D341Med (cell line): ENCODE results near the gene HERC2.
A peak's percentile ranks its signal among the peaks of the same experiment; 100 is the strongest.
"Not testable (repeated sequence)": the region's sequence is repeated elsewhere in the genome, so short reads cannot be mapped to it uniquely, and the experiment has no call there.

Source experiments
- DNase-seq: peaks from one replicate; pipeline ENCODE4 v3.0.0; 2012; ENCODE audit warnings: low spot score

HERC2 gene

DNA sequence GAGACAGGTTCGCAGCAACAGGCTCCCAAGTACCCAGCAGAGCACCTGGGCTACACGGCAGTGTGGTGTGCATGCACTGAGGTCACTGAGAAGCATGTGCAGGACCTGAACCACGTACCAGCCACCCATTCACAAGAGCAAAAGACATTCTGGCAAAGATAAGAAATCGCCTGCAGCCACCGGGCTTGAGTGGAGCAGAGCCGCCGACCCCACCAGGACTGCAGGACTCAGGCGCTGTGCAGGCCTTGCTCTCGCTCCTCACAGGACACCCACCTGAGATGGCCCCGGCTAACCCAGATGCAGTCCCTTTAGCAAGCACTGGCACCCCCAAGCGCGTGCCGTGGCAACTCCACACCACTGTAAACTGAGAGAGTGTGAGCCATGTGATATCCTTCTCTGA is 190.6 kb downstream of the HERC2 start:
- no peak for DNase-seq

DNA sequence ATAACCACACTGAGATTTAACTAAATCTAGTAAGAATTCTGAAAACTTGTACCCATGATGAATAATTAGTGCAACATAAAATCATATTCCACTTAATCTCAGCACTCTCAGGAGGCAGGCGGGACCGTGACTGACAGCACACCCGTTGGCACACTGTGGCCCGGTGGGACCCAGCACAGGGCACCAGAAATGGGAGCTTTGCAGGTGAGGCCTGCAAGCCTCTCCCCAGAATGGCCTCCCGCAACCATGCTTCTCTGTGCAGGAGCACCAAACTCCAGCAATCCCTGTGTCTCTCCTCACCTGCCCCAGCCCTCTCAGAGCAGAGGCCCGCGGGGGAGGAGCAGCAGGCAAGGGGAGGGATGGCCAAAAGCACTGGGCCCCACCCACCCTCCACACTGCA is 191.3 kb downstream of the HERC2 start:
- no peak for DNase-seq

DNA sequence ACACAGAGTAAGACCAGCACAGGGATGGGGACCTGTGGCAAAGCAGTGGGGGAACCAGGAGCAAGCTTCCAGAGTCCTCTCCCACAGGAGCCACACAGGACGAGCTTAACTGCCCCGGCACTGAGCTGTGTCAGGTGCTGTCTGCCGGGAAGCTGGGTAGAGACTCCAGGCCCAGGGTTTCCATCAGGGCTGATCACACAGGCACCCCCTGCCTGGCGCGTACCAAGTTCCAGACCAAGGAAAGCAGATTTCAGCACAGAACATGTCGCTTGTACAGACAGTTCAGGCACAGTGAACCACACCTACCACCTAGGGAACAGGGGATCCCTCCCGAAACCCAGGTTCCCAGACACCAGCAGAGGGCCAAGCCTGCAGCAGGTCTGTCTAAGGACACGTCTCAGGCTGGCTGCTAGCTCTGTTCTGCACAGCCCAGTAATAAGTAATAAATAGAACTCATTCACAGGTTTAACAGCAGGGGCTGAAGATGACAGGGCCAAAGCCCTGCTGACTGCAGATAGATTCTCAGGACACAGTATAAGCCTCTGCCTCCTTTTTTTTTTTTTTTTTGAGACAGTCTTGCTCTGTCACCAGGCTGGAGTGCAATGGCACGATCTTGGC is 192.6 kb downstream of the HERC2 start:
- no peak for DNase-seq

- DNase-seq, result no peak
These were observed 193.9 kb downstream of the HERC2 start for GRCh38 chr15:28128031-28128430.

GRCh38 chr15:28127036-28127435 is 194.9 kb downstream of the HERC2 start:
- no peak for DNase-seq

- DNase-seq, result no peak
These were observed 196.0 kb downstream of the HERC2 start for GRCh38 chr15:28125673-28126651.

- no peak for DNase-seq
These were observed 197.1 kb downstream of the HERC2 start for GRCh38 chr15:28124841-28125240.

- peak; percentile 81 for DNase-seq
These were observed 198.5 kb downstream of the HERC2 start for GRCh38 chr15:28123408-28124023.

DNA sequence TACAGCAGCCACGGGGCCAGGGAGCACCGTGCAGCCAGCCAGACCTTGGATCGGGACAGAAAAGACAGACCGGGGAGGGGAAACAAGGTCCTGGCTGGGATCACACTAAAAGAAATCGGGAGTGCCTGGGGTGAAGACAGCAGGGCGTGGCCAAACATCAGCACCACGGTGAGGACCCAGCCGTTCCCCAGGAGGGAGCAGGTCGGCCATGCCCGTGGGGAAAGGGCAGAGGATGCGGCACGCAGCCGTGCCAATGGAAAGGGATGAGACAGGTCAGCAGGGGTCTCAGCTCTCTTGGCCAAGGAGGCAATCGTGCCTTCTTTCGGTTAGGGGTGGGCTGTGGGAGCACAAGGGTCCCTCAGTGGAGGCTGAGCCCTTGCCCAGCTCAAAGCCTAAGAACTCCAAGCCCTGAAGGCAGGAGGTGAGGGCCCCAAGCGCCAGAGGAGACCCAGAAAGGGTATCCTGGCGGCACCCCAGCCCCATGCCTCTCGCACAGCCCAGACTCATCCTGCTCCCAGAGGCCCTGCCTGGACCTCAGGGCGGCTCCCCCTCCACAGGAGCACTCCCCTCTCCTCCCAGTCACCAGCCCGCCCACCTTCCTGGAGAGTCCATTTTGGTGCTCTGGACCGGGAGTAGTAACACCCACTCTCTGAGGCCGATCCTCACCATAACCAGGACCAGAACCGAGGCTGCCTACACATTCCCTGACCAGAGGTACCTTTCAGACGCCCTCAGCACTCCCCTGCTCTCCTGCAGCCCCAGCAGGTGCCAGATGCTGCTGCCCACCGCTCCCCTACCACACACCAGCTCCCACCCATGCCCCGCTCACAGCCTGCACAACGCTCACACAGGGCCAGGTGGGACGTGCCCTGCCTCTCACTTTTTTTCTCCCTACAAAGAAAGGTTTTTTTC is 199.7 kb downstream of the HERC2 start:
- DNase-seq, result no peak

- DNase-seq, result not testable (repeated sequence)
These were observed 200.4 kb downstream of the HERC2 start for GRCh38 chr15:28121577-28121976.

DNA sequence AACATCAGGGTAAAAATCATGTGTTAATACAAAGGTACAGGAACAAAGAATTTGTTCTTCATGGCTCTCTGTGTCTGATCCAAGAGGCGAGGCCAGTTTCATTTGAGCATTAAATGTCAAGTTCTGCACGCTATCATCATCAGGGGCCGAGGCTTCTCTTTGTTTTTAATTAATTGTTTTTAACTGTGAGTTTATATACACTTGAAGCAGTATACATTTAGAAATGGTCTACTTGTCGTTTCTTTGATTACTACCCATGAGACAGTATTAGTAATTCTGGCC is 201.7 kb downstream of the HERC2 start:
- no peak for DNase-seq

GRCh38 chr15:28118531-28118930 is 203.4 kb downstream of the HERC2 start:
- DNase-seq, result no peak

DNA sequence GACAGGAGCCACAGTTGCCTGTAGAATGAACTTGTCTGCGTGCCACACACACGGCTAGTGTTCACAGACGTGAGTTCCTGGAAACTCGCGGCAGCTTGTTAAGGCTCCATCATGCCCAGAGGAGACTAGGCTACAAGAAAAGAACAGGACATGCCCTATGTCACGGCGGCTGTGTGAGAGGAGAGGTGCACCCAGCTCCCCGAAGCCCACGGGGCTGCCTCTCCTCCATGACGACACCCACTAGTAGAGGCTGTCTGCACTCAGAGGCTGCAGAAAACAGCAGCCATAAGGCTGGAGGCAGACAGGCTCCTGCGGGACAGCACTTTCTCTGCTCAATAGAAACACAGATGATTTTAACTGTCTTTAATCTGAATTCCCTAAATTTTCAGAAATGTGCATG is 203.9 kb downstream of the HERC2 start:
- DNase-seq, result no peak

DNA sequence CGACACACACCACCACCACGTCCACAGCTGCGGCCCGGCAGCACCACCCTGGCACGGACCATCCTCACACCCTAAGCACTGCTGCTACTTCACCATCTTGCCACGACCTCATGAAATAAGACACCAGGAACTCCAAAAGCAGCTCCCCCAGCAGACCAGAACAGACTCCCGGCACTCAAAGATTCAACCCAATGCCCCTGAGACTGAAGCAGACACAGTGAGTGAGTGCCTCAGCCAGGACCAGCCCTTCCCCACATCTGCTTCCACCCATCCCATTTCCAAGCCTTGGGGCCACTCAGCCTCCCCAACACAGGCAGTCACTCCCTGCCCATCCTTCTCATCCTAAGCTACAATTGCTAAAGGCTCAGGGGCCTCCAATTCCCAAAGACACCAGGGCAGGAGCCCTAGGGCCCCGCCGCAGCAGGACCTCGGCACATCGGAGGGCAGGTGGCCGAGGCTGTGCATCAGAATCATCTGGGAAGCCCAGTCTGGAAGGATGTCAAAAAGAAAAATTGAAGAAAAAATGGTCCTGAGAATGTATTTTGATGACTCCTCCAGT is 204.5 kb downstream of the HERC2 start:
- DNase-seq, result no peak

- no peak for DNase-seq
These were observed 205.2 kb downstream of the HERC2 start for GRCh38 chr15:28116521-28117431.

GRCh38 chr15:28115871-28116270 is 206.1 kb downstream of the HERC2 start:
- no peak for DNase-seq

DNA sequence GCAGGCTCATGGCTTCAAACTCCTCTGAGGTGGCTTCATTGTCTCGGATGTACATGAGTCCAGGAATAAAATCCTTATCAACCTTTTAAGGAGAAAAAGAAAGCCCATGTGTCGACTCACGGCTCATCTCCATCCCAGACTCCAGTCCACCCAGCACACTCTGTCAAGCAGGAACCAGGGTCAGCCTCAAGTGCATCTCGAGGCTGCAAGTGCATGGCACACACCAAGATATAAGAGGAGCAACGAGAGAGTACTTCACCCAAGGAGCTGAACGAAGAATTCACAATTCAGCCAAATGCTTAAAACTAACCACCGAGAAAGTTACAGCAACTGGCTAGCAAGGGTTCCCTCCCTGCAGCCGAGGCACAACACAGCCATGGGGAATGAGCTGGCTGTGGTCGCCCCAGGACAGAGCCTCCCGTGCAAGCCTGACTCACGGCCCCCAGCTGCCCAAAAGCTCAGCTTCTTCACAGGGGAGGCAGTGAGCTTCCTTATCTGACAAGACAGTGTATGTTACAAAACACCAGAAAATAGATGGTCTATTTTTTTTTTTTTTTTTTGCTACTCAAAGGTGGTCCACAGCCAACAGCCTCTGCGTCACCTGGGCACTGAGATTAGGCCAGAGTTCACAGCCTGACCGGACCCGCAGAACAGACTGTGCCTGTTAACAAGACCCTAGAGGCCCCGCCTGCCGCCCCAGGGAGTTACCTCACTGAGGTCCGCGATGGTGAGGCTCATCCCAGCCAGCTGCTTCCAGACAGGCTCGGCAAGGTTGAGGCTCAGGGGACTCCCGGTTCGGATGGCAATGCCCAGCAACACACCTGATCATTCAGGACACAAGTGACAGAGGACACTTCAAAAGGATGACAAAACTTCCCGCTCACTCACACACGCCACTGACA is 207.0 kb downstream of the HERC2 start:
- no peak for DNase-seq

DNA sequence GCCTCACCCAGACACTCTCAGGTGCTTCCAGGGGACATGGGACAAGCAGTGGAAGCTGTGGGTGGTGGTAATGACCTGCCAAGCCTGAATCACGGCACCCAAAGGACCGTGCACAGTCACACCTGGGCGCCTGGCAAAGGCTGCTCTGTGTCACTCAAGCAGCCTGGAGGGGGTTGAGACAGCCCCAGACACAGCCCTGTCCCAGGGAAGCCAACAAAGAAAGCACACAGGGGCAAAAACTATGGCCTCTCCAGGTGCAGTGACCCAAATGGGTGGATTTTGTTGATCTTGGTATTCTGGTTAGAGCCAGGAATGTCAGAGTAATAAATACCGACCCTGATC is 207.9 kb downstream of the HERC2 start:
- no peak for DNase-seq

GRCh38 chr15:28113394-28114113 is 208.4 kb downstream of the HERC2 start:
- DNase-seq, result no peak
